ENCODE results near the gene CPM.

The CPM gene

DNA sequence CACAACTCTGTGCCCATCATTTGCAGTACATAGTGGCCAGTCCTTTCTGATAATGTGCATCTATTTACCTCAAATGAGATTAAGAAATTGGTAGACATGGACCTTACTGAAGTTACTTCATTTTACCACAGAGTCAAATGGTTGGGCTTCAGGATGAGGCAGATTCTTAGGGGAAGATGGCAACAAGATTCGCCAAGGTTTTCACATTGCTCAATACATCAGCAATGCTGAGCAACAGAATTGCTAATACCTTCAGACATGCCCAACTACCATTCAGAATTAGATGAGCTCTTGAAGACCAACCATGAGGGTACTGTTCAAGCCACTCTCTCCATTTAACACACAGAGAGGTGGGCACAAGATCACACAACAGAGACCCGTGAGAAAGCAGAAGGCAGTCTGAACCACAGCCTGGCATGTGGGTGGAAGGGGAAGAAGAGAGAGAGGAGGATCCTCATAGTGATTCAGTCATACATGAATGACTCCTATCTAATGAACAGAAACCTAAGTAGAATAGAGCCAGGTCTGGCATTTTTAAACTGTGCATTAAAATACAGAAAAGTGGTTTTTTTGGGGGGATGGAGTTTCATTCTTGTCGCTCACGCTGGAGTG lies 28.5 kb downstream of the CPM start:
- no peak for DNase-seq (ENCODE audit: low read depth)

DNA sequence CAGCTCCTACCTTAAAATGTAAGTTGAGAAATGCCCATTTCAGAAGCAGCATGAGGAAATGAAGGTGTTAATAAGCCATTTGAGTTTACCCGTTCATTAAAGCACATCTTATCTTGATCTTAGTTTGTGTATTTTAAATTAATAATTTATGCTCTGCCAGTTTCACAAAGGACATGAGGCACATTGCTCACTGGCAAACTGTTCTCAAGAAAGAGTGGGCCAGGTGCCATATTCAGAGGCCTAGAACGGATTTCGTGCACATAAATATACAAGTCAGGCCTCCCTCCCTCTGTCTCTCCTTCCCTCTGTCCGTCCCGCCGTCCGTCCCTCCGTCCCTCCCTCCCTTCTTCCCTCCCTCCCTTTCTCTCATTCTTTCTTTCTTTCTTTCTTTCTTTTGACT lies 29.5 kb downstream of the CPM start:
- DNase-seq (ENCODE audit: low read depth): no peak

DNA sequence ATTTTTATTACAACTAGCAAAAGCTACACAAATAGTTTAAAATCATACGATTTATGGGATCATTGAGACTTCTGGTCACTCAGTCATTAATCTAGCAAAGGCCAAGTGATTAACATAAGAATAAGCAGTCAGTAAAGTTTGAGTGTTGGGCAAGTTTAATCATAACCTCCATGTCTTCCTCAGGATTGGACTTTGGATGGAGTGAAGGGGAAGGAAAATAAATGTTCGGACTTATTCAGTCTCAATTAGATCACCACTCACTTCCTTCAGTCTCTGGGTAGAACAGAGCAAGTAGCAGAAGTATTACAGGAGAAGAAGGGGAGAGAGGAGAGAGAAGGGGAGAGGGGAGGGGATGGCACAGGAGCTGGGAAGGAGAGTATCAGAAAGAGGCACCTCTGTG lies 31.4 kb downstream of the CPM start:
- no peak for DNase-seq (ENCODE audit: low read depth)

DNA sequence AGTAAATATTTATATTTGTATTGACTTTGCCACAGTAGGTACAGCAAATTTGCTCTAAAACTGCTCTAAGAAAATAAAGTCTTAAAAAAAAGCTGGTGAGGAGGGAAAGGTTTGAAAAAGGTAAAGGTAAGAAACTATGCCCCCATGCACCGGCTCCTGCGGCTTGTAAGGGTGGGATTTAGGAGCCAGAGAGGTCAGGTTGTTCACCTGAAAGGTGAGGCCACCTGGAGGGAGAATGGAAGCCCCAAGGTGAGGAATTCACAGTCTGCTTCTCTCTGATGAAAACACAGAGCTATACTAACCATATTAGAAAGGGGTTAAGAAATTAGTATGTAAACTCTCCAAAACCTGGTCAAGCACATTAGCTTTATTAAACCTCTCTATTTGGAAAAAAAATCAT lies 31.8 kb downstream of the CPM start:
- DNase-seq (ENCODE audit: low read depth): no peak

DNA sequence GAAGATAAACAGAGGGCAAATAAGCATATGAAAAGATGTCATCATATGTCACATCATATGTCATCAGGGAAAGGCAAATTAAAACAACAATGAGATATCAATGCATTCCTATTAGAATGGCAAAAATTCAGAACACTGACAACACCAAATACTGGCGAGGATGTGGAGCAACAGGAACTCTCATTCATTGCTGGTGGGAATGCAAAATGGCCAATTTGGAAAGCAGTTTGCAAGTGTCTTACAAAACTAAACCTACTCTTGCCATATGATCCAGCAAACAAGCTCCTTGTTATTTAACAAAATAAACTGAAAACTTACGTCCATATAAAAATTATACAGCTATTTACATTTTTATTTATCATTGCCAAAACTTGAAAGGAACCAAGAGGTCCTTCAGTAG lies 32.7 kb downstream of the CPM start:
- DNase-seq (ENCODE audit: low read depth): no peak

DNA sequence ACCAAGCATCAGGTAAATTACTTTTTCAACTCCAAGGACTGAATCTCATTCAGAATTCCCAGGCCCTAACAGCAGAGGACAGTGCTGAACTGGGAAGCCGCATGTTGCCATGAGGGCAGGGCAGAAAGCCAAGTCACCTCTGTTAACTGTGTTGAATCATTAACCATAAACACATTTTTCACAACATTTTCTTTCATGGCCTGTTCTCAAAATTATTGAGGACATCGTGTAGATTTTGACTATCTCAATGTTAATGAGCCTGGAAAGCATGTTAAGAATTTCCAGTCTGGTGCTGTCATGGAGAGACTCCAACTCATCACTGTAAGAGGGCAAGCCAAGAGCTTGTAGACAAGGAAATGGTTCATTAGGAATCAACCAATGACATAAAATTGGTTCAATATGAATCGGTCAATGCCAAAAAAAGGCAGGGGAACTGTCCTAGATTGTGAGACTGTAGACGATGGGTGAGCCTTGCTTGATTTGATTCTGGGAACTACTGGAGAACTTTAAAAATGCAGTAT lies 33.7 kb downstream of the CPM start:
- peak; percentile 92 for DNase-seq (ENCODE audit: low read depth)

DNA sequence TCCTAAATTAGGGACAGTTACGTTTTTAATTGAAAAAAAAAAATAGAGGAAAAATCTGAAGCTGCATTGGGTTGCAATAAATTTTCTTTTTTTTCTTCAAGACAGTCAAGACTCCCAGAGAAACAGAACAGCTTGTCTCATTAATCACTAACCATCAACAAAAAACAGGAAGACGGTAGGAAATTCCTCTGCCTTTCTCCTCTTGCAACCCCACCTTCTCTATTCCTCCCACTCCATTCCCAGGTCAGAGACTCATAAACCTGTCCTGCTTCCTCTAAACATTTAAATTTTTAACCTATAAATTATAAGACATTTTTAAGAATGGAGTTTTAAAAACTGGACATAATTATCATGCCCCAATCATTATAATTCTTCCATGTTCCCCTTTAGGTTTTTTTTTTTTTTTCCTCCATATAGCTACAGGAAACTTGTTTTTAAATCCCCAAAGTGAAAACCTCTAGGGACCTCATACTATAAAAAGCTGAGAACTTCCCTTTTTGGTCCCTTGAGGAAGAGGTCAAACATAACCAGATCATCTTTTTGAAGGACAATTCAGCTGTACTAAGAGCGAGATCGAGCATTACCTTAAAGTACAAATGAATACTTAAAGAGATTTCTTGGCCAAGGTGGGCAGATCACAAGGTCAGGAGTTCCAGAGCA lies 36.0 kb downstream of the CPM start:
- DNase-seq (ENCODE audit: low read depth): no peak

DNA sequence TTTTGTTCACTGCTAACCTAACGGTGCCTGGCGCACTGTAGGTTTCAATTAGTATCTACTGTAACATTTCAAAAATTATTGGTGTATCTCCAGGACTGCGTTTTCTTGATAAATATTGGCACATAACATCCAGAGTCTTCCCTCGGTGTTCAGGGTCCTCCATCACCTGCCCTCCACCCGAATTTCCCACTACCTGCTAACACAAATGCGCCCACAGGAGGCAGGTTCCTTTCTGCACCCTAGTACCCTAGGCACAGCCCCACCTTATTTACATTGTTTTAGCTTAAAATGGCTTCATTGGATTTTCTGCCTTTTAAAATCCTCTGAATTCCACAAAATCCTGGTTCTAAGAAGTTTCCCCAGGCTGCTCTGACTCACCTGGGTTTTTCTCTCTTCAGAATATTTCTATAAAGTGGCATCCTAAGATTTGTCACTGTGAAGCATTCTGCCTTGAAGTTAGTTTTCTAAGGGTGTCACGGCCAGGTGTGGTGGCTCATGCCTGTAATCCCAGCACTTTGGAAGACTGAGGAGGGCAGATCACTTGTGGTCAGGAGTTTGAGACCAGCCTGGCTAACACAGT lies 38.6 kb downstream of the CPM start:
- no peak for DNase-seq (ENCODE audit: low read depth)

DNA sequence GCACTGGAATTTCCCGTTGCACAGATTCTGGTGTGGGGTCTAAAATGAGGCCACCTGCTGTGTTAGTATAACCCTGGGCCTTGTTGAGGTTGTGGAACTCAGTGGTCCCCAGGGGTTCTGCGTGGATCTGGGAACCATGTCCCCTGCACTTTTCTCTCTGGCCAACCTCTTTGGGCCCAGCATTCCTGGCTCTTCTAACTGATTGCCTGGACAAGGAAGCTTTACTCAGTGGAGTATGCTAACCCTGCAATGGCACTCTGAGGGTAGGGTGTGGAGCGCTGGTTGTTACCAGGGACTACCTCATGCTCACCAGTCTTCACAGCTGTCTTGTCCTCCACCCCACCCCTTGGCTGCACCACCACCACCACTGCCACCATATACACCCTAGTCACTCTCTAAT lies 39.2 kb downstream of the CPM start:
- DNase-seq (ENCODE audit: low read depth): no peak

DNA sequence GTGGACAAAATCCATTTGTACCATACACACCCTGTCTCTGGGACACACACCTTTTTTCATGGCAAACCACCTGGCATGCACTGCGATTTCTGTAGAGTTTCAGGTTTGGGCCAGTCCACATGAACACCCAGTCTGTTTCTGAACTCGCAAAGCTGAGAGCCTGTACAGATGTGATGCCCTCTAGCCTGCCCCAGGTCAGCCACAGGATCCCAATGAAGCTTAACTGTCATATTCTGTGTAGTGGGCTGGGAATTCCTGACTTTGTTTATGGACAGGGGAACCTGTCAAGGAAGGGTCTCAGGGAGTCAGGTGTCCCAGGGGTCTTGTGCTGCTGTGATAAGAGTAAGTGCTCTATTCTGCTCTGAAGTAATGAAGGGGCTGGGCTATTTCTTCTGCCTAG lies 39.8 kb downstream of the CPM start:
- DNase-seq (ENCODE audit: low read depth): no peak

DNA sequence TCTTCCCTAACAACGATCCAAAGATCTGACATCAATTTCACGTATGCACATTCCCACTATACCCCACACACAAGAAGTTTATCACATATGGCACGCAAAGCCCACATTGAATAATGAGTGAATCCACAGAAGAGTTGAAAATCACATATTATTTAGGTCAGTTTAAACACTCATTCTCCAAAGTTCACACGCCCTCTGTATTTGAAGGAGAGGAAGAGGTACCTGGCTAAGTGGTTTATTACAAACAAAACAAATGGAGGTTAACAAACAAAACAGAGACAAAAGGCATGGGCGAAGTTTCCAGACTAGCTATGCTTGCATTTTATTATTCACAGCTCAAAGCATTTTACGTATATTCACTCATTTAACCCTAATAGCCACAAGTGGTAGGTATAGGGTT lies 41.8 kb downstream of the CPM start:
- DNase-seq (ENCODE audit: low read depth): no peak

DNA sequence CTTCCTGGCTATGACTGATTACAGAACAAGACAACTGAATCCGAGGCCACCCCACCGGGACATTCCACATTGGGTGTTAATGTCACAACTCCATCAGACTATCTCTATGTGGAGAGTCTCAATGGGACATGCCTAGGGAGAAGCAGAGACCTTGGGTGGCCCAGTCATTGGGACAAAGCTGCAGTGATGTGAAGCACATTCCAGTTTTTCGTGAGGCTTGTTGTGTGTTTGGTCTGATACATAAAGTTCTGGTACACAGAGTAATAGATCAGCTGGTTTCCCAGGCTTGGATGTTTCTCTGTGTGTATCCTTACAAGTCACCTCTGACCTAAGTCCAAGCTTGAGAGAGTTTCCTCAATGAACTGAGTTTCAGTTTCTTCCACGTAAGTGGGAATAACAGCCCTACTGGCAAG lies 42.3 kb downstream of the CPM start:
- DNase-seq (ENCODE audit: low read depth): no peak

DNA sequence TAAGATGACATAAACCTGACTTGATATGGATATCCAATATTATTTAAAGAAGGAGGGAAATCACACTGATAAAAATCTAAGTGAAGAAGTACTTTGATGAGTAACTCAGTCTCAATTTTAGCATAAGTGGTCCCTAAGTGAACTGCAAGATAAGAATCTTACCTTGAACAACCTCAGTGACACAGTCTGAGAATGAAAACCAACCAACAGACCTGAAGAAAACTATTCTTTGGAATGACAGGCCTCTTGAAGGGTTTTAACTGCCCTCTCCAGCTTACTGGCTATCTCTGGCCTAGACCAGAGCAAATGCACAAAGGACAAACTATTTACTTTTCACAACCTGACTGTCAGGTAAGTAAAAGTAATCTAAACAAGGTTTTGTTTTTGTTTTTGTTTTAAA lies 44.7 kb downstream of the CPM start:
- no peak for DNase-seq (ENCODE audit: low read depth)

DNA sequence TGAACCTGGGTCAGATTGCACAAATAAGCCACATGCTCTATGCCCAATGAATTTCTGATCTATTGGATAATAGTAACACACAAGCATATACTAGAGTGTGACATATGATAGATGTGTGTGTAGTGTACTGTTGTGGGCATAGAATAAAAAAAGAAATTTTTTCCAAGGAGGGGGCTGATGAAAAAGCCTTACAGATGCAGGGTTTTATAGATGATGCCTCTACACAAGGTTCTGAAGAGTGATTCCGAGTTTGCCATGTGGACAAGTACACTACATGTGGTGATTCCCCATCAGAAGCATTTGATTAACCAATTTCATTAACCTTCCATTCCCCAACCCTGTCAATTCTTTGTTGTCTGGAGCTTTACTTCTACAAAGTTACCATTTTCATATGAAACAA lies 45.3 kb downstream of the CPM start:
- DNase-seq (ENCODE audit: low read depth): no peak

DNA sequence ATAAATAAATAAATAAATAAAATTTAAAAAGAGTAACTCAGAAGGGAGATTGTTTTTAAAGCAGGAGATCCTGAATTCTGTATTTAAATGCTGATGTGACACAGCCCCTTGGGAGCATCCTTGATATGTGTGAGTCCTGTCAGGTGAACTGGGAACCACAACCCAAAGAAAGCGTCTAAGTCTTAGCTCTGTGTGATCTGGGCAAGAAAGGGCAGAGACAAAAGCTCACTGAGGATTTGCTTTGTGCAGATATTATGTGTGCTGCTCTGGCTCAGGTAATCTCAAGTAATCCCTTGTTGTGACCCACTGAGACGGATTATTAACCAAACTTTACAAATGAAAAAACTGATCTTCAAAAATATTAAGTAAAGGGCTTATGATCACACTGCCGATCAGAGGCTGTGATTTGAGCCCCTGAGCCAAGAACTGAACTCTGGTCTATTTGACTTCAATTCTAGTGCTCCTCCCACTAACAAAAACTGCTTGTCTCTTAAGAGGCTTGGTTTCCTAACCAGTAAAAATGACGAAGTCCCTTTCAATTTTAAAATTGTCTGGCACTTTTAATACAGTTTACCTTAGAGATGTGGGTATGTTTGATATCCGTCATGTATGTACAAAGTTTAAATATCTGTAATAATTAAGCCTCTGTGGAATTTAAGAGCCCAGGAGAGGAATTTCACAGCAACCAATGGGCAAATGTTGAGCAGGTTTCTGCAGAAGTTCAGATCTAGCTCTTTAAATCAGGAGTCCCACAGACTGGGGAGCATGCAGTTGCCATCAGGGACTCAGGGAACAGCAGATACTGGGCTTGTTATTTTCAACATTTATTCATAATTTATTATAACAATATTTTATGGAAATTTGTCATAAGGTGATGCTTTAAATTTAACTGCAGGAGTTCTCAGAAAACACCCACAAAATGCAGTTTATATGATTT lies 46.1 kb downstream of the CPM start:
- DNase-seq (ENCODE audit: low read depth): no peak

DNA sequence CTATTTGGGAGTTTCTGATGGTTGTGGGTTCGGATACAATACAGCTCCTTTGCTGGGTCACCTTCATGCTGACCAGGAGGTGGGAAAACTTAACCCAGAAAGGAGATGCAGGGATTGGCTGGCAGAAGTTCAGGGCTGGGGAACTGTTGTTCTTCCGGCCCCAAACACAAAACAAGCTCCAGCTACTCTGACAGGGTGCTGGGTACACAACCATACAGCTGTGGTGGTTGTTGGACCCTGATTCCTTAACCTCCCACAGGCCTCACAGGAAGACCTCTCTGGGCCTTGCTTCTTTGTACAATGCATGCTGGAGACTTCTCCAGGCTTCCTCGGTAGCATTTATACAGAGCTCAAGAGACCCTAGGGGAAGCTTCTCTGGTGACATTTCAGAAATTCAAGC lies 47.6 kb downstream of the CPM start:
- DNase-seq (ENCODE audit: low read depth): no peak

DNA sequence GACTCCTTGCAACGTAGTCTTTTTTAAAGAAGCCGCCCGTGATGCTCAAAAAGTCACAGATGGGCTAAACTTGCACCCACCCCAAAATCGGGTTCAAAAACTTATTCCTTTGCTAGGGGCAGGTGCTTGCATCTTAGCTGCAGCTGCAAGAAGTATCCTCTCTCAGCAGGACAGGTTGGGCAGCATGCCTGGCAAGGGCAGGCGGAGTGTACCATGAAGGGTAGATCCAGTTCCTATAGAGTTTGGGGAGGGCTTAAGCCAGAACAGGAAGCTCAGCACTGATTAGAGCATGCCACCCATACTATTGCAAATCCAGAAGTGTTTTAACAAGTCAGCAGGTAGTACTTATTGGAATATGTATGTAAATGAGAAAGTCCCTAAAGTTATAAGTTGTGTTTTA lies 48.7 kb downstream of the CPM start:
- DNase-seq (ENCODE audit: low read depth): no peak

DNA sequence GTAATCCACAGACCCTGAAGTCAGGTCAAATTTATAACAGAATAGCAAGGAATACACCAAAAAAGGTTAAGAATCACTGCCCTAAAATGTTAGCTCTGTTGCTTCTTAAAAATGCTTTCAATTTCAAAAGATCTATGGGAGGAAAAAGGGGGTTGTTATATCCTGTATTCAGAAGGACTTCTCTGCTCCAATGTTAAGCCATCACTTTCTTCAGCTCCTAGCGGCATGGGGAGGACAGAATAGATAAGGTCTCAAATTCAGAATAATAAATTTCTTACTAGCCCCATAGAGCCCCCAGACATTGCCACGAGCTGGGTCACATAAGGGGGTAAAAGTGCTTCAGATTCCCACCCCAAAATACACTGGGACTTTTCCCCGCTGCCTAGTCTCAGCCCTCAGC lies 49.8 kb downstream of the CPM start:
- no peak for DNase-seq (ENCODE audit: low read depth)

DNA sequence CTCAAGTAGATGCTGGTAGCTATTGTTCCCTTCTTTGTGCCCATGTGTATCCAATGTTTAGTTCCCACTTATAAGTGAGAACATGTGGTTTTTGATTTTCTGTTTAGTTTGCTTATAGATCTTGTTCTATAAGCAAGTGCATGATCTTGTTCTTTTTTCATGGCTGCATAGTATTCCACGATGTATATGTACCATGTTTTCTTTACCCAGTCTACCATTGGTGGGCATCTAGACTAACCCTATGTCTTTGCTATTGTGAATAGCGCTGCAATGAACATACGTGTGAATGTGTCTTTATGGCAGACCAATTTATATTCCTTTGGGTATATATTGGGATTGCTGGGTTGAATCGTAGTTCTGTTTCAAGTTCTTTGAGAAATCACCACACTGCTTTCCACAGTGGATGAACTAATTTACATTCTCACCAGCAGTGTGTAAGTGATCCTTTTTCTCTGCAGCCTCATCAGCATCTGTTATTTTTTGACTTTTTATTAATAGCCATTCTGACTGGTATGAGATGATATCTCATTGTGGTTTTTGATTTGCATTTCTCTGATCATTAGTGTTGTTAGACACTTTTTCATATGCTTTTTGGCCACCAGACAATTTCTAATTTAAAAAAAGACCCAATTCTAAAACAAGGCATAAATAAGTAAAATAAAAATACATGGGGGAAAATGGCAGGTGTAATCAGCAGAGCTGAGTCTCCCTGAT lies 50.6 kb downstream of the CPM start:
- DNase-seq (ENCODE audit: low read depth): no peak

DNA sequence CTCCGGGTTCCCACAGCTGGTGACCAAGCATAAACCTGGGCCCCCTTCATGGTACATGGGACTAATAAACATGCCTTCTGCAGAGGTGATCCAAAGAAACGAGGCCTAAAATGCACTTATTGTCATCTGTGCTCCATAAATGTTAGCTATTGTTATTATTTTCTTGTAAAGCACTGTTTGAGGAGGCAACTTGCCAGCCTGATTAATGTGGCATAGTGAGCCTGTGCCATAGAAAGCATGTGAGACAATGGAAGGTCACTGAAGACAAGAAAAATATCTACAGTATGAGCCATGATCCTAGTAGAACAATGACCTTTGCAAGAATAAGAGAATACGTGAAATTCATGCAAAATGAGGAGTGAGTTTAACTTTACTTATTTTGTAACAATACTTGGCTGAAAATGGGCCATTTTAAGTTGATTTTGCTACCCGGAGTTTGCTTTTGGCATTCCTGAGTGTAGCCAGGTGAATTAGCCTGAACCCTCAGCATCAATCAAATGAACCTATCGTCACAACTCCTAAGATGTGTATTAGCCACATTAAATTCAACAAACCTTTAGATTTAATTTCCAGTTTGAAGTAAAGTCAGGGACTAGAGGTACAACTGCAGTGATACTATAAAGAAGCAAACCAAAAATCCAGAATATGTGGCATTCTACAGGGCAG lies 52.2 kb downstream of the CPM start:
- DNase-seq (ENCODE audit: low read depth): no peak

DNA sequence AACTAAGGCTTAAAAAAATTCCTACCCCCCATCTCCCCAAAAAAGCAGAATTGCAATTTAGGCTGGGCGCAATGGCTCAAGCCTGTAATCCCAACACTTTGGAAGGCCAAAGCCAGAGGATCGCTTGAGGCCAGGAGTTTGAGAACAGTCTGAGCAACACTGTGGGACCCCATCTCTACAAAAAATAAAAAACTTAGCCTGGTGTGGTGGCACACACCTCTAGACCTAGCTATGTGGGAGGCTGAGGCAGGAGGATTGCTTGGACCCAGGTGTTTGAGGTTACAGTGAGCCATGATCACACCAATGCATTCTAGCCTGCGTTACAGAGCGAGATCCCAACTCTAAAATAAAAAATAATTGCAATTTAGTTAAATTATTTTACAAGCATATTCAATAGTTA lies 54.1 kb downstream of the CPM start:
- DNase-seq (ENCODE audit: low read depth): no peak

Data from EH (cell line).